Putamen (tissue), 1 donor: Measurements from ENCODE around the gene DOCK9.
A peak's percentile ranks its signal among the peaks of the same experiment; 100 is the strongest.

Source experiments
- DNase-seq: peaks from one replicate; pipeline ENCODE4 v3.0.0-alpha.2; 2016; ENCODE audit warnings: low spot score

The DOCK9 gene

DNA sequence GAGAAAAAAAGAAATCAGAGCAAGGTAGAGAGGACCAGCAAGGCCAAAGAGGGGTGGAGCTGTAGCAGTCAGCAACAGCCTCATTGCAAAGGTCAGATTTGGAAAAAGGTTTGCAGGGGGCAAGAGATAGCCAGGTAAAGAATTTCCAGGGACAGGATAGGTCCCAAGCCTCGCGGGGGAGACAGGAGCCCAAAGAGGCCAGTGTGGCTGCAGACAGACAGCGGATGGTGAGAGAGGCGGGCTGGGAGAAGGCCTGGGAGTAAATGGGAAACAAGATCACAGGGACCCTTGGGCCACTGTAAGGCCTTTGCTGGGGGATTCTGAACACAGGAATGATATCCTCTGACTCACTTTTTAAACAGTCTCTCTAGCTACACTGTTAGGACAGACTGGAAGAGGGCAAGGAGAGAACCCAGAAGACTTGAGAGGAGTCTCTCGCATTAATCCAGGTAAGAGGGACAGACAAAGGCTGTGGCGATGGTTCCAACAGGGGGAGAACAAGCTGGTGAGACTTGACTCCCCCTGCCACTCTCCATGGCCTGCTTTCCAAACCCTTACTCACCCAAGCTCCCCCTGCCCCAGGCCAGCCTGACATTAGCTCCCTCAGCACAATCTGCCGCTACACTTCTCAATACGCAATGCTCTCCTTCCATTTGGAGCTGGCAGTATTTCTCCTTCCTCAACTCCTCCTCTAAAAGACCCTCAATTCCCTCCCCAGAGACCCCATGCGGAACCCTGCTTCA is 31.8 kb downstream of the DOCK9 start:
- no peak for DNase-seq

DNA sequence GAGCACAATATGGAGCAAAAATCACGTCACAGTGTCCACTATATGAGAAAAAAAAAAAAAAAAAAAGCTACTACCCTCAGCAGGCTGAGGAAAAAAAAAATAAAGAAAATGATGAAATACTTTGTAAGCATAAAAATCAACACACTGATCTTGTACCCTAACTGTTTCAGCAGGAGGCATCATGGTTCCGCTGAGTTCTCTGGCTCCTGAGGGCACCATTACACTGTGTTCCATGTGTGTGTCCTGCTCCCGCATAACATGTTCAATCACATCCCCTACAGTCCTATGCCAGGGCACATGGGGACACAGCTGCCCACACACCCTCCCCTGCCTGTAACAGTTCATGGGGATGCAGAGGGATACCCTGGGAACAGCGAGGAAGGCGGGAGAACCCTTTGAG is 33.5 kb downstream of the DOCK9 start:
- no peak for DNase-seq

DNA sequence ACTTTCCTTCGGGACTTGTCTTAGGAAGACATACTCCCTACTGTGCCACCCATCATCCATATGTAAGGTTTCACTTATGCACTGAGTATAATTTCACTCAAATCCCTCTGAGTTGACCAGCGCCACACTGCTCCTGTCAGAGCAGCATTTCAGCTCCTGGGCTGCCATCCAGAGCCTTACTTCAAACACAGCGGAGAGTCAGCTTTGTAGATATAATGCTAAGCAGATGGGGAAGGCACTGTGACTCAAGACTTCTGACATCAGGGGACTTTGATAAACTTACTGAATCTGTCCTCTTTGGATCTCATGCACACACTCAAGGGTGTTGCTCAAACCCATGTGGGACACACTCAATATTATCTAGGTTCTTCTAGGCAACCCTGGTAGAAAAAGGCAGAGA is 34.9 kb downstream of the DOCK9 start:
- DNase-seq, result no peak

GRCh38 chr13:98942485-98942884 is 35.4 kb downstream of the DOCK9 start:
- no peak for DNase-seq

DNA sequence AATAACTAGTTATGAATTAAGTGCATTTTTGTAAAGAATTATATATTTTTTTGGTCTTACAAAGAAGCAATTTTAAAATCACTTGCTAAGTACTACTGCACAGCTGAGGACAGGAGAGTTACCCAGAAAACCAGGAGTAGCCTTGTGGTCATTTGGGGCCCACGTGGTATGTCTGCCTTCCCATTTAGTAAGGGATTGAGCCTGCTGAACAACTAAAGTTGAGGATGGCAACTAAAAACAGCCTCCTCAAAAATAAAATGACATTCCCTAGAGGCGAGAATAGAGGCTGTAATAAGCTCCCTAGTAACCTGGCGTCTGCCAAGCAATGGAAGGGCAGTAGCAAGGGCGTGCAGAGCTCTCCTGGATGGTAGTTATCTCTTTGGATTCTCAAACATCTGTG is 36.3 kb downstream of the DOCK9 start:
- no peak for DNase-seq

DNA sequence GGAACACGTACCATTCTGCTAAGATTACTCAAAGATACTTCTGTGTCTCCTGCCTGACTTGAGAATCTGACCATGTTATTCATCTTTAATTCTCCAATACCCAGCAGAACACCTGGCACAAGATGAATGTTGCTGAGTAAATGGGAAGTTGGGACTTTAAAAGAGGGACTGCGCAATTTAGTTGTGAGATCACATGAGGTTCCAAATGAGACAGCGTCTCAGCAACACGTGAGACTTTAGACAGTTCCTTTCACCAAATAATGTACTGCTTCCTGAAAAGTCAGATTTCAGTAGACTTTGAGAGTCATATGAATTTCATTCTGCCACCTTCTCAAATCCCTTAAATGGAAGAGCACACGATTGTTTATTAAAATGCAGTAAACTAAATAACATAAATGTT is 36.7 kb downstream of the DOCK9 start:
- no peak for DNase-seq

DNA sequence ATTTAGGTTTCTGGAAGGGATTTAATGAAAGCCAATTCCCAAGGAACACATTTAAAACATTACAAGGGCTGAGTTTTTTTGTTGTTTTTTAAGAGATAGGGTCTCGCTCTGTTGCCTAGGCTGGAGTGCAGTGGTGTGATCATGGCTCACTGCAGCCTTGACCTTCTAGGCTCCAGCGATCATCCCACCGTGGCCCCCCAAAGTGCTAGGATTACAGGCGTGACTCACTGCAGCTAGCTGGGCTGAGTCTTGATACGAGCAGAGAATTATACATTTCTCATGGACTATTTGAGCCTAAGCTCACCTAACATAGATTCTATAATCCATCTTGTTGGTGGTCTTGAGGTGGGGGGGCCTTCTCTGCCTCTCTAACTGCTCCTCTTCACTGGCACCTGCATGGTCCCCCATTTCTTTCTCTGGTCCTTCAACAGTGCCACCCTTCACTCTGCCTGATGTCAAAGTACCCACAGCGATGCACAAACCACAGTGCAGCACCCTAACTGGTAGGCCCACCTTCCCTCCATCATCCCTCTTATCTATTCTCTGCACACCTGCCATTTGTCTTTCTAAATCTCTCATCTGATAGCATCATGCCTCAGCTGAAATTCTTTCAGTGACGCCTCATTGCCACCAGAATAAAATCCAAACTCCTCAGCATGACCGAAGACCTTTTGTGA is 37.4 kb downstream of the DOCK9 start:
- no peak for DNase-seq

GRCh38 chr13:98939660-98940191 is 38.1 kb downstream of the DOCK9 start:
- no peak for DNase-seq

- no peak for DNase-seq
These were observed 39.1 kb downstream of the DOCK9 start for GRCh38 chr13:98938801-98939200.

DNA sequence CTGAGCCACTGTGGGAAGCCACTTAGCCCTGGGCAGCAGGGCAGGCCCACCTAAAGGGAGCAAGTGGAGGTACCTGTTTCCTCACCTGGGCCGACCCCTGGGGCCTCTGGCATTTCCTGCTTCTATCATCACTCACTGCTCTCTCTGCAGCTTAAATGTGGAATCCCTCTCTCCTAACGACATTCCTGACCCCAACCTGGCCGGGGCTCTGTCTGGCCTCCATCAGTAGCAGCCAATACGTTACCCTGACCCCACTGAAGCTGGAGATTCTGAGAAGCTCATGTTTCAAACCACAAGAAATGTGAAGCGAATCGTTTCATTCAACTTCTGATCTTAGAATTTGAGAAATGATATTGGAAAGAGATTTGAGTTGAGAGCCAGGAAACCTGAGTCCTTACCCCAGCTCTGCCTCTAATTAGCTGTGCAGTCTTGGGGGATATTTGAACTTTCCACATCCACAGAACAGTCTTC is 39.9 kb downstream of the DOCK9 start:
- DNase-seq, result no peak

- DNase-seq, result no peak
These were observed 43.6 kb downstream of the DOCK9 start for GRCh38 chr13:98934243-98934642.

DNA sequence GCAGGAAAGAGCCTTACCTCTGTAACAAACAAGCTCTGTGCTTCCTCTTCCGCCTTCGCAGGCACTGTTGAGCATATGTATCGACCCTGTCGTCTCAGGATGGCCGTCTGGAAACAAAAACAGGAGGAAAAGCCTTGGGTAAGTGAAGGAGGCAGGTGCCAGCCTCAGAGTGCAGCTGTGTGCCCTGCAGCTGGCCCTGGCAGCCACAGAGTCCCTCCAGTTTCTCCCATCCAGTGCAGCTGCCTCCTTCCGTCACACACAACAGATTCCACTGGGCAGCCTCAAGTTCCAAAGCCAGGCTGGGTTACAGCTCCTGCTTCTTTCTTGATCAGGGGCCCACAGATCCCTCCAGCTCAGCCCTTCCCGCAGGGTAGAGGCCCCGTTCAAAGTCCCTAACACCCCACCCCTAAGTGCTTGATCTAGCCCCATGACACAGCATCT is 47.7 kb downstream of the DOCK9 start:
- DNase-seq, result no peak

DNA sequence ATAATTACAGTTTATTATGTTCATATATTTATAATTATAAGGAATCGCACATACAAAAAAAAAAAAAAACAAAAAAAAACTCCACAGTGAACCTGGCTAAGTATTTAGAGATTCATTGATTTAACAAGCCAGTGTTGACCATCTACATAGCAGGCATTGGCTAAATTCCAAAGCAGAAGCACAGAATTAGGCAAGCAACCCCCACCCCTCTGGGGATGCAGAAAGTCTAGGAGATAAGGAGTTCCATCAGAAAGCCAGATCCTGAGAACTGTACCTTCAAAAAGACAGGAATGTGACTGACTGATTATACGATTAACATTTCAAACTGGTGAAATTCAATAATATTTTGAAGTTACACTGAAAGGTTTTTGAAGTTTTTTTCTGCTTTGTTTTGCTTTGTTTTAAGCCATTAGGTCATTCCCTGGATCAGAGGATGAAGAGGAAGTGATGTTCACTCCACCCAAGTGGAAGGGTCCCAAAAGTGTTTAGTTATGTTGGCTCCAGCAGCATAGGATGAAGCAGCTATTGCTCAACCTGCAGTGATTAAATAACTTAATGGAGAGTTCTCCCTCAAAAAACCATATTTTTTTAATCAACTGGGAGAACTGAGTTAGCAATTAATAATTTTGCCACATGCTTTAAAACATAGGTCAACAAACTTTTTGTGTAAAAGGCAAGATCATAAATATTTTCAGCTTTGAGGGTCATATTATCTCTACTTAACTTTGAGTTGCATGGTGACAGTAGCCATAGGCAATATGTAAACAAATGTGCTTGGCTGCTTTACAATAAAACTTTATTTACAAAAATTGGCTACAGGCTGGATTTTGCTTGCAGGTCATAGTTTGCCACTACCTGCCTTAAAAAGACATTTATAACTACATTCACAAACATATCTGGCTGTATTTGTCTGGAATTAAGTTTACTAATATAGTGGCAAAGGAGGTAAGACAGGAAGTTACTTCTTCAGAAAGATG is 49.6 kb downstream of the DOCK9 start:
- no peak for DNase-seq

- no peak for DNase-seq
These were observed 51.9 kb downstream of the DOCK9 start for GRCh38 chr13:98925949-98926348.

DNA sequence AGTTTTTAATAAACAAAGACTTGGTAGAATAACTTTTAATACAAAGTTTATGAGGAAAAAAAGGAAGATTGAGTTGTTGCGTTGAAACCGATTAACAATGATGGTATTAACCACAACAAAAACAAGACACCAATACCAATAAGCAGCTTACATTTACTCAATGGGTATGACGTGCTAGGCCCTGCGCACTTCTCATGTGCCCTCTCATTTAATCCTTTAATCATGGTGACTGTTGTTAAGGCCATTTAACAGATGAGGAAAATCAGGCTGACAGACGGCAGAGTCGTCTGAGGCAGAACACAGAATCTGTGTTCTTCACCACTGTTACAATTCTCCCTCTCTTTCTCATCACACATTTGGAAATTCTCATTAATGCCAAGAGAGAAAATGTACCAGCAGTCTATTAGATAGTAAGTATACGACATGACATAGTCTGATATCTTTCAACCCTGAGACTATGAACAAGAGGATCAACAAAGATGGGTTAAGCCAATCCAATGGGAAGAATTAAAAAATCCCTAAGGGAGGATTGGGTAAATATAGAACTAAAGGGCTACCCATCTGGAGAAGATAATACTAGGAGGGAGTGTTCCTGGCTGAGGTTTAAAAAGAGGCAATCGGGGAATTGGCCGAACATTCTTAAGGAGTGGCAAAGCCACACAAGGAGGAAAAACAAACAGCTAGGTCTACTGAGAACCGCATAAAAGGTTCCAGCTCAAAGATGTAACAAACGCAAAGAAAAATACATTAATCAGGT is 54.0 kb downstream of the DOCK9 start:
- DNase-seq, result no peak

GRCh38 chr13:98922306-98922705 is 55.6 kb downstream of the DOCK9 start:
- no peak for DNase-seq

DNA sequence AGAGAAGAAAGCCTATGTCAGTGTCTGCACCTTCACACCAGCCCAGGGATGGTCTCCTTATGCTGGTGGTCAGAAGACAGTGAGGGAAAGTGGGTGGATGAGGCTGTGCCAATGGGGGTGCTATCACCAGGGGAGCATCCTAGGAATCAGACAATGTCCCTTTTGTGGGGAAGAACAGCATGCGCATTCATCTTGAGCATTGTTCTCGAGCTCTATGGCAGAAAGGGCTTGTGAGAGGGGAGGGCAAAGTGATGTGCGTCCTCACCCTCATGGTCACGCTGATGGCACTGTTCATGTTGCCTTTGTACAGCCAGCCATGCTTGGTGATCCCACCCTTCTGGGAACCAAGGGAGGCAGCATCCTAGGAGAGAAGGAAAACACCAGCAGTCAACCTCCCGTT is 56.1 kb downstream of the DOCK9 start:
- DNase-seq, result peak; percentile 85

GRCh38 chr13:98921015-98921580 is 56.8 kb downstream of the DOCK9 start:
- DNase-seq, result no peak

GRCh38 chr13:98919566-98919965 is 58.3 kb downstream of the DOCK9 start:
- no peak for DNase-seq

GRCh38 chr13:98918771-98919170 is 59.1 kb downstream of the DOCK9 start:
- no peak for DNase-seq

DNA sequence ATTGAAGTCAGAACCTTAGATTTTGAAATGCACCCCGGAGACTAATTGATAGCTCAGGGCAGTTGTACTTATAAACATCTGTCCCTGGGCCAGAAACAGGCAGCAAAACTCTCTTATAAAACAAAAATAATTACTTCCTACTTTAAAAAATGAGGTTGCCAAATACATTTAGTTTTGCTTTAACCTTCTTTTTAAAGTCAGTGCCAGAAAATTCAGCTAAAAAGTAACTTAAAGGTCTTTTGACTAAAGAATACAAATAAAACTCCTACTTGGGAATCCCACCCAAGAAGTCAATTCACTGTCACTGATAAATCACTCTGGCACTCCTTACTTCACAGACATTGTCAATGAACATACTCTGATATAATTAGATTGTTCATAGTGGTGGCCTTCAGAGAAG is 60.7 kb downstream of the DOCK9 start:
- DNase-seq, result no peak
